GM11168 (cell line): ENCODE results near the gene THOC6.
"Not testable (repeated sequence)": the region's sequence is repeated elsewhere in the genome, so short reads cannot be mapped to it uniquely, and the experiment has no call there.

Experiments
- in situ Hi-C: fragments of 300-500 bp; cut with MboI; formaldehyde crosslinking; loops from one replicate; pipeline ENCODE4 v1.12.0; 2022; ENCODE audit warnings: low sequenced_read_pairs; ENCODE audit not compliant: unreplicated experiment

THOC6 gene

DNA sequence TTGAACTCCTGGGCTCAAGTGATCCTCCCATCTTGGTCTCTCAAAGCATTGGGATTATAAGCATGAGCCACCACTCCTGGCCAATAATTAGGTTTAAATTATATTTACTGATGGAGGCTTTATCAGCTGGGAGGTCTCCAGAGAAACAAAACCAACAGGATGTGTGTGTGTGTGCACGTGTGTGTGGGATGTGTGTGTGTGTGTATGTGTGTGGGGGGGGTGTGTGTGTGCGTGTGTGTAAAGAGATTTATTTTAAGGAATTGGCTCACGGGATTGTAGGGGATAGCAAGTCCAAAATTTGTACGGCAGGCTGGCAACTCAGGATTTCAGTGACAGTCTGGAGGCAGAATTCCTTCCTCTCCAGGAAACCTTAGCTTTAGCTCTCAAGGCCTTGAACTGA, 27.2 kb downstream of the THOC6 start:
- in situ Hi-C loops = no loop called here

DNA sequence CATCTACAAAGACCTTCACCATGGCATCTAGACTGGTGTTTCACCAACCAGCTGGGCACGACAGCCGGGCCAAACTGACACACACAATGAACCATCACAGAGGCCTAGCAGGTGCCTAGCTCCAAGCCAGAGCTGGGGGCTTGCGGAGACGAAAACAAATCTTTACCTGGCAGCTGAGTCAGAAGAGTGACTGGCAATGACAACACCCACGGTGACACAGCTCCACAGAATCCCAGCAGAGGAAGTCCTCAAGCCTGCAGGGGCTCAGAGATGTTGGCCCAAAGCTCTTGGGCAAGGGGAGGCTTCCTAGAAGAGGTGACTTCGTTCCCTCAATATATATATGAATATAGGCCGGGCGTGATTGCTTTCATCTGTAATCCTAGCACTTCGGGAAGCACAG, 27.7 kb downstream of the THOC6 start:
- in situ Hi-C loops = no loop called here

DNA sequence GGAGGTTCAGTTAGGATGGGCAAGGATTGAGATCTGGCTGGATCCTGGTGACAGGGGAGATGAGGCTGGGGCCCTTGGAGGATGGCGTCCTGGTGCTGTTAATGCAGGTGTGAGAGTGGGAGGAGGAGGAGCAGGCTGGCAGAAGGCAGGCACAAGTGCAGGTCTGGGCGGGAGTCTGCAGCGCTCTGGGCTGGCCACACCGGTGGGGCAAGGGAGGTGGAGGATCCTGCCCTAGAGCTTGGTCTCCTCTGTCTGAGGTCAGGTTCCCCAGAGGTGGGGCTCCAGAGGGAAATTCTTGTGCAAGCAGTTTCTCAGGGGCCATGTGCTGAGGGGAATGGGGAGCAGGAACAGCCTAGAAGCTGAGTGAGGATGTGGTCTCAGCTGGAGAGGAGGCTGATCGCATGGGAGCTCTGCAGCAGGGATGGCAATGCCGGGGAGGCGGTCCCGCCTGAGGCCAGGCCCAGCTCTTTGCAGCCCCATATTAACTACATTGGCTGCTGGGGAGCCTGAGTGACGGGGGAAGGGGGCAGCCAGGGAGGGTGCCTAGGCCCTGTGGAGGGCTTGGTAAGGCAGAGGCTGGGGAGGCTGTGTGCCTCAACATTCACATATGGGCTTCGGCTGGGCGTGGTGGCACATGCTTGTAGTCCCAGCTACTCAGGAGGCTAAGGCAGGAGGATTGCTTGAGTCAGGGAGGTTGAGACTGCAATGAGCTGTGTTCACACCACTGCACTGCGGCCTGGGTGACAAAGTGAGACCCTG, 28.9 kb downstream of the THOC6 start:
- in situ Hi-C loops = not testable (repeated sequence)

DNA sequence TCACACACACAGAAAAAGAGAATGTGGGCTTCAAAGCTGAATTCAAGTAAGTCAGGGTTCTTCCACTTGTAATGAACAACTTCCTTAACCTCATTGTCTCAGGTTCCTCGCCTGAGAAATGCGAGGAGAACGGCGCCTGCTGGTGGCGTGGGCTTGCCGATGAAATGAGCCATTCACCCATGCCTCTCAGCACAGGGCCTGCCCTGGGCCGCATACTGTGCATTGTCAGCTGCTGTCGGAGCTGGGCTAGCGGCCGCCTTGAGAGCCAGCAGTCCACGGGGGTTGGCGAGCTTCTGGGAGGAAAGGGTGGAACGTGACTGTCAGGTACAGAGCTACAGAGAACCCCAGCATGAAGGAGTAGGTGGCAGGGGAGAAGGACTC, 29.5 kb downstream of the THOC6 start:
- in situ Hi-C loops = not testable (repeated sequence)

DNA sequence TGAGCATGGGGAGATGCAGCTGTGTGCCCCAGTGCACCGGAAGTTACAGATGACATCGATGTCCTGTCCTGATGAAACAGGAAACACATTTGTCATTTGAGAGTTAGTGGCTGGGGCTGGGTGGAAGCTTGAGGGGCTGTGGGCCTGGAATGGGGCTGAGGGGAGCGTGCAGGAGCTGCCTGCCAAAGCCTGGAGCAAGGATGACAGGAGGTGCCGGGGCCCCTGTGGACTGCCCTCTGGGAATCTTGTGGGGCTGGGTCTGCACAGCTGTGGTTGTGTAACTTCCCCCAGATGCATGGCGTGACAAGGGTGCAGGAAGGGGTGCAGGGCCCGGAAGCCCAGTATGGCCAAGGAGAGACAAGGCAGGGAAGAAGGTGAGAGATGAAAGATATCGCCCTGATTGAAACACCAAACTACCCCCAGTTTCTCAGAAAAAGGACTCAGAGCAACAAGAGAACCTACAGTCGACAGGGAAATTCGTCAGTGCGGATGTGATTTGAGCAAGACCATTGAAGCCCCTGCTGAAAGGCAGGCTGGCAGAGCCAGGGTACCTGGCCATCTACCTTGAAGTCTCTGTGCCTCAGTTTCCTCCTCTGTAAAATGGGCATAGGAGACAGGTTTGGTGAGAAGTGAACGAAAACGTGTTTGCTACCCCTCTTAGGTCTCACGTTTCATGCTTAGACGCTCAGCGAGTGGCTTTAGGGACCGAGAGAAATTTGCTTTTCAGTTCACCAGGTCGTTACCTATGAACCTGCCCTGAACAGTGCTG, 31.3 kb downstream of the THOC6 start:
- in situ Hi-C loops = no loop called here

DNA sequence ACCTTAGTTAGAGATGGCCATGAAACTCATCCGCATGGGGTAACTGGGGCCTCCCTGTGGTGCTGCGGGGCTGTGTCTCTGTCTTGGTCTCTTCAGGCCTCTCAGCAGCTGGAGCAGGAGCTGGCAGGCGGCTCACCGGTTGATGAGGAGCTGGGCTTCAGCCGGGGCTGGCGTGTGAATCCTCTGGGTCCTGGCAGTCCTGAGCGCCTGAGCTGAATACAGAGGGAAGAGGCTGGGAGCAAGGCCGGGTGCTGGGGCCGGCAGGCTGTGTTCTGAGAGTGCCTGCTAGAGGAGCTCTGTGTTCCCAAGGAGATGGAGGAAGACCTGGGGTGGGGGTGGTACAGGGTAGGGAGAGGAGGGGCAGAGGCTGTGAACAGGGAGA, 31.9 kb downstream of the THOC6 start:
- in situ Hi-C loops = not testable (repeated sequence)

DNA sequence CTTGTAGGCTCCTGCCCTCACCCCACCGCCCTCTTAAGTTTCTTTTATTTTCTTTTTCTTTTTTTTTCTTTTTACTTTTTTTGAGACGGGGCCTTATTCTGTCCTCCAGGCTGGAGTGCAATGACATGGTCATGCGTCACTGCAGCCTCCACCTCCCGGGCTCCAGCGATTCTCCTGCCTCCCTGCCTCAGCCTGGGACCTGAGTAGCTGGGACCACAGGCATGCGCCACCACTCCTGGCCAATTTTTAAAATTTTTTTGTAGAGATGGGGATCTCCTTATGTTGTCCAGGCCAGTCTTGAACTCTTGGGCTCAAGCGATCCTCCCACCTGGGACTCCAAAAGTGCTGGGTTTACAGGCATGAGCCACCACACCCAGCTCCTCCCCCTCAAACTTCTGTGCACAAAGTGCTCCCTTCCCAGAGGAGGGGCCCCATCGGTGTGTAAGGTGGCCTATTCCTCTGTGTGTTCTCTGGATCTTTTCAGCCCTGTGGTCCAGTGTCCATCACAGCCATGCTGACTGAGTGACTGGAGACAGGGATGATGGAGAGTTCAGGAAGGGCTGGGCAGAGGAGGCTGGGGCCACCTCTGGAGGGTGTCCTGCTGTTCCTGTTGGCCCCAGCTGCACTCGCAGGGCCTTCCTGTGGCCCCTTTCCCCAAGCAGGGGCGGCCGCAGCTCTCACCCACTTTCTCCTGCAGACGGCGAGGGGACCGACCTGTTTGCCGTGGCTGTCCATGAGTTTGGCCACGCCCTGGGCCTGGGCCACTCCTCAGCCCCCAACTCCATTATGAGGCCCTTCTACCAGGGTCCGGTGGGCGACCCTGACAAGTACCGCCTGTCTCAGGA, 32.7 kb downstream of the THOC6 start:
- in situ Hi-C loops = no loop called here

DNA sequence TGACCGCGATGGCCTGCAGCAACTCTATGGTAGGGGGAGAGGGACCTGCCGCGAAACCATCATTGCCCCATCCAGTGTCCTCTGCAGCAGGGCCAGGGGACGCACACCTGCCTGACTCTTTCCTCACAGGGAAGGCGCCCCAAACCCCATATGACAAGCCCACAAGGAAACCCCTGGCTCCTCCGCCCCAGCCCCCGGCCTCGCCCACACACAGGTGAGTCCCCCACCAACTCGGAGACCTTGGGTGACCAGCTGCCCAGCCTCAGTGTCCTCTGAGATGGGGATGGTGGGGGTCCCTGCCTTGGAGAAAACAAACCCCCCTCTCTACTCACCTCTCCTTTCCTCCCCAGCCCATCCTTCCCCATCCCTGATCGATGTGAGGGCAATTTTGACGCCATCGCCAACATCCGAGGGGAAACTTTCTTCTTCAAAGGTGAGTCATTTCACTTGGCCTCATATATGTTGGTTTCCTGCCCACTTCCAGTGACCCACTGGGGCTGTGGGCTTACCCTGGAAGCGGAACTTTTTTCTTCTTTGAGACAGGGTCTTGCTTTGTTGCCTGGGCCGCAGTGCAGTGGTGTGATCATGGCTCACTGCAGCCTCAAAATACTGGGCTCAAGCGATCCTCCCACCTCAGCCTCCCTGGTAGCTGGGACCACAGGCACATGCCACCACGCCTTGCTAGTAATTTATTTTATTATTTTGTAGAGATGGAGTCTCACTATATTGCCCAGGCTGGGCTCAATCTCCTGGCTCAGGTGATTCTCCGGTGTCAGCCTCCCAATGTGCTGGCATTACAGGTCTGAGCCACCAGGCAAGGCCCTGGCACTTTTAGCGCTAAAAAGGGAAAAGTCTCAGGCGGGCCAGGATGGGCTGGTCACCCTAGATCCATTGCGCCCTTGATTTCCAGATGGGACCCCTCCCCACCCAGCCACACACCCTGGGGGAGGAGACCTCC, 33.6 kb downstream of the THOC6 start:
- in situ Hi-C loops = no loop called here

DNA sequence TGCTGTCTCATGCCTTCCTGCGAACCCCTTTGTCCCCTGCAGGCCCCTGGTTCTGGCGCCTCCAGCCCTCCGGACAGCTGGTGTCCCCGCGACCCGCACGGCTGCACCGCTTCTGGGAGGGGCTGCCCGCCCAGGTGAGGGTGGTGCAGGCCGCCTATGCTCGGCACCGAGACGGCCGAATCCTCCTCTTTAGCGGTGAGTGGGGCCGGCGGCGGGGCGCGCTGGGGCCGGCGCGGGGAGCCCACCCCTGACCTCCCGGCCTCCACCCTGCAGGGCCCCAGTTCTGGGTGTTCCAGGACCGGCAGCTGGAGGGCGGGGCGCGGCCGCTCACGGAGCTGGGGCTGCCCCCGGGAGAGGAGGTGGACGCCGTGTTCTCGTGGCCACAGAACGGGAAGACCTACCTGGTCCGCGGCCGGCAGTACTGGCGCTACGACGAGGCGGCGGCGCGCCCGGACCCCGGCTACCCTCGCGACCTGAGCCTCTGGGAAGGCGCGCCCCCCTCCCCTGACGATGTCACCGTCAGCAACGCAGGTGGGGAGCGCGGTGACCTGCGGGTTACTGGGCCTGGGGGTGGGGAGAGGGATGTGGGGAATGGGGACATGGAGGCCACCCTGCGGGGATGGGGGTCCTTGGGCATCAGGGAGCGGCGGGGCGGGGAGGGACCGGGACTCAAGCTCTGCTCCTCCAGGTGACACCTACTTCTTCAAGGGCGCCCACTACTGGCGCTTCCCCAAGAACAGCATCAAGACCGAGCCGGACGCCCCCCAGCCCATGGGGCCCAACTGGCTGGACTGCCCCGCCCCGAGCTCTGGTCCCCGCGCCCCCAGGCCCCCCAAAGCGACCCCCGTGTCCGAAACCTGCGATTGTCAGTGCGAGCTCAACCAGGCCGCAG, 34.5 kb downstream of the THOC6 start:
- in situ Hi-C loops = no loop called here

DNA sequence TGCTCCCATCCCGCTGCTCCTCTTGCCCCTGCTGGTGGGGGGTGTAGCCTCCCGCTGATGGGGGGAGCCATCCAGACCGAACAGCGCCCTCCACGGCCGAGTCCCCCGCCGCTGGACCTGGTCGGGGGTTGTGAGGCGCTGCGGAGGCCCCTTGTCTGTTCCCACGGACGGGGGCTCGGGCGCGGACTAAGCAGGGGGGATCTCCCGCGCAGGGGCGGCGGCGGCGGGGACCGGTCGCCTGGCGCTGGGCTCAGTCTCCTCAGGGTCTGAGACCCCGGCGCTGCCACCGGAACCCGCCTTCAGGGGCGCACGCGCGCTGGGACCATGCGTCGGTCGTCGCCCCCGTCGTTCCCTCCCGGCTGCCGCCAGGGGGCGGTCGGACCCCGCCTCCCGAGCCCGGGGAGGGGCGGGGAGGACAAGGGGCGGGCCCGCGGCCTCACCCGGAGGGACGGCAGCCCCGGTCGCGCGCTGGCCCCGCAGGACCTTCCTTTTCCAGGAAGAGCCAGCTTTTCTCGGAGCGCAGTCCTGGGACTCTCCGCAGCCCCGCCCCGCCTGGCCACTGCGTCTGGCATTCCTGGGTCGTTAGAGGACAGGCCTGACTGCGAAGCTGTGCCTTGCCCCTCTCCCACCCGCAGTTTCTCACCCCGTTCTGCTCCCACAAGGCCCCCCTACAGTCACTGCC, 35.3 kb downstream of the THOC6 start:
- in situ Hi-C loops = no loop called here

DNA sequence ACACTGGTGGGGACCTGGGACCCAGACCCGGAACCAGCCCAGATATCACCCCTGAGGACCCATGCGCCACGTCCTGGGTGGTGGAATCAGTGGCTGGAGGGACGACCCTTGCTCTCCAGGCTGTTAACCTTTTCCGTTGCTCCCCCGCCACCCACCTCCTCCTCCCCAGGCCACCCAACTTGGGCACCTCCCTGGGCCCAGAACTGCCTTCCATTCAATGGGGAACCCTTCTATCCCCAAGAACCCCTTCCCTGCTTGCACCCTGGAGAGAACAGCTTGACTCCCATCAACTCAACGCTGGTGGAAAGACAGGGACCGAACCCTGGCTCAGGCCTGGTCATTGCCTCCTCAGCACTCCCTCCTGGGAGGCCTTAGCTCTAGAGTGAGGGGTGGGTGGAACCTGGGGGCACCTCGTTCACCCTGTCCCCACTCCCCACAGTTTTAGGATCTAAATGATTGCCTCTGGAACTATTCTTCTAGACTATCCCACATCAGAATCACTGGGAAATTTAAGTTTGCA, 35.9 kb downstream of the THOC6 start:
- in situ Hi-C loops = loop anchor here (5.0 kb wide), 1 partner anchor 68 kb away; no protein-coding TSS in a partner anchor

DNA sequence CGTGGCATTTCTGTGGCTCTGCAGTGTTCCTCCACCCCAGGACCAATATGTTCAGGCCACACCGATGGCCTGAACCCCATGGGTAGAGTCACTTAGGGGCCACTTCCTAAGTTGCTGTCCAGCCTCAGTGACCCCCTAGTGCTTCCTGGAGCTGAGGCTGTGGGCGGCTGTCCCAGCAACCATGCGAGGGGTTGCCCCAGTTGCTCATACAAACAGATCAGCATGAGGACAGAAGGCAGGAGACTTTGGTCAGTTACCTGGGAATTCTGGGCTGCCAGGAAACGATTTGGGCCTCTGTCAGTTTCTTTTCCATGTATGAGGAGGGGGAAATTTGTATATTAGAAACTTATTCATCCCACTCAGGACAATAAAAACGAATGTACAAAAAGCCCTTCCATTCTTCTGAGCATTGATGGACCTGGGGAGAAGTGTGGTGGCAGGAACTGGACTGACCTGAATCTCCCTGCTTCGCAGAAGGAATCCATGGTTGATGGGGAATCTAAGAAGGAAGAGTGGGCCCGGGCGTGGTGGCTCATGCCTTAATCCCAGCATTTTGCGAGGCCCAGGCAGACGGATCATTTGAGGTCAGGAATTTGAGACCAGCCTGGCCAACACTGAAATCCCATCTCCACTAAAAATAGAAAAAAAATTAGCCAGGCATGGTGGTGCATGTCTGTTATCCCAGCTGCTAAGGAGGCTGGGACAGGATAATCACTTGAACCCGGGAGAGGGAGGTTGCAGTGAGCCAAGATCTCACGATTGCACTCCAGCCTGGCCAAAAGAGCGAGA, 36.7 kb downstream of the THOC6 start:
- in situ Hi-C loops = loop anchor here (5.0 kb wide), 1 partner anchor 67 kb away; no protein-coding TSS in a partner anchor

DNA sequence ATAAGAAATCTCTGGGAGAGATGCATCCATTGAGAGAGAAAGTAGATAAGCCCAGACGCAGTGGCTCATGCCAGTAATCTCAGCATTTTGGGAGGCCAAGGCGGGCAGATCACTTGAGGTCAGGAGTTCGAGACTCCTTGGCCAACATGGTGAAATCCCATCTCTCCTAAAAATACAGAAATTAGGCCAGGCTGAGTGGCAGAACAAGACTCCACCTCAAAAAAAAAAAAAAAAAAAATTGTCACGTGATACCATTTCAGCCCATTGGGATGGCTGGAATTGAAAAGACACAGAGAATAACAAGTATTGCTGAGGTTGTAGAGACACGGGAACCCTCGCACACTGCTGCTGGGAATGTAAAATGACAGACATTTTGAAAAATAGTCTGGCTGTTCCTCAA, 38.7 kb downstream of the THOC6 start:
- in situ Hi-C loops = loop anchor here (5.0 kb wide), 1 partner anchor 65 kb away; no protein-coding TSS in a partner anchor

DNA sequence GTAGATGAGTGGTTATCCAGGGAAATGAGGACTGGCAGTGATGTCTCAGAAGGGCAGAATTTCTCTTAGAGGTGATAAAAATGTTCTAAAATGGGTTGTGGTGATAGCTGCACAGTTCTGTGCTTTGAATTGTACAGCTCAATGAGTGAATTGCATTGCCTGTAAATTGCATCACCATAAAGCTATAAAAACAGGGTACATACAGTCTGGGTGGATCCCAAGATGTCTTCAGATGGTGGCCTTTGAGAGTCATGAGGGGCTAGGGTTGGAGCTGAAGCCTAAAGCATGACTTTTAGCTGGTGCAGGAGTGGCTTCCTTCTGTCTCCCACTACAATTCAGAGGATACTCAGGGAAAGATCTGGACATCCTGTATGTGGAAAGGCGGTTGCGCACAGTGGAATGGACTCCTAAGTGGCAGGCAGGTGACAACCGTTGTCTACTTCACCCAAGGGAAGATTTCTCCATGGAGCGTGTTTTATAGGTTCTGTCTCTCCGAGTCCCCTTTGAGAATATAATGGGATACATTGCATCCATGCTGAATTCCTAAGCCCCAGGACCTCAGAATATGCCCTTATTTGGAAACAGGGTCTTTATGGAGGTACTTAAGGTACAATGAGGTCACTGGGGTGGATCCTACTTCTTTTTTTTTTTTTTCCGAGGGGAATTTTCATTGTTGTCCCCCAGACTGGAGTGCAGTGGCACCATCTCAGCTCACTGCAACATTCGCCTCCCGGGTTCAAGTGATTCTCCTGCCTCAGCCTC, 40.0 kb downstream of the THOC6 start:
- in situ Hi-C loops = loop anchor here (5.0 kb wide), 1 partner anchor 63 kb away; no protein-coding TSS in a partner anchor

DNA sequence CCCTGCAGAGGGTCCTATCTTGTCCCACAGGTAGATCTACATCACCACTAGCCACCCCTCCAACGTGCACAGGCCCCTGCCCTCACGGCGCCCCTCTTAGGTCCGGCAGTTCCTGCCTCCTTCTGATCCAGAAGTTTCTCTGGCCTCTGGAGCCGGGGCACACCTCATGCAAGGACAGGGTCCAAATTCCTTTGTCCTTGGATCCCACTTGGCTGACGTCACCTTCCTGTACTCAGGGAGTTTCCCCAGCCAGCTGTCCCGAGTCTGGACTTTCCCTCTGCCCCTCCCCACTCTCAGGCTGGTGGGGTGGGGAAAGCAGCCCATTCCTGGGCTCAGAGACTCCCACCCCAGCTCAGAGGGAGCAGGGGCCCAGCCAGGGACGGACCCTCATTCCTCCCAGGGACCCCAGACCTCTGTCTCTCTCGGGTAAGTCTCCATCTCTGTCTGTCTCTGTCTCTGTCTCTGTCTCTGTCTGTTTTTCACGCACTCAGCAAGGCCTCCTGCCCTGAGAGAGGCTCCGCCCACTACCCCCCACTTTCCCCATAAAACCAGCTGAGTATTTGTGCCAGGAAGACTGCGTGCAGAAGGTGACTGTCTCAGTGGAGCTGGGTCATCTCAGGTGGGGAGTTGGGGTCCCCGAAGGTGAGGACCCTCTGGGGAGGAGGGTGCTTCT, 41.4 kb downstream of the THOC6 start, which contains the start of gene IL32:
Gene IL32 (plus strand): TSS at position 572 of the 673 bp plus-strand sequence. CDS start 172 bp downstream, outside the sequence.
- in situ Hi-C loops = no loop called here
